ENCODE data around the gene CHPT1. TPM values are rescaled to one million over a fixed set of nuclear protein-coding genes. Genes with fewer than 3 reads are reported as not detected.

Gene CHPT1
- total and polyA plus RNA-seq, 9 of the 15 experiments (the other 6 are each of a cell fraction or from before 2014, with no cell fraction given): 15.3 to 210 (median 91.9) TPM

- TF ChIP-seq, protein P1, sequence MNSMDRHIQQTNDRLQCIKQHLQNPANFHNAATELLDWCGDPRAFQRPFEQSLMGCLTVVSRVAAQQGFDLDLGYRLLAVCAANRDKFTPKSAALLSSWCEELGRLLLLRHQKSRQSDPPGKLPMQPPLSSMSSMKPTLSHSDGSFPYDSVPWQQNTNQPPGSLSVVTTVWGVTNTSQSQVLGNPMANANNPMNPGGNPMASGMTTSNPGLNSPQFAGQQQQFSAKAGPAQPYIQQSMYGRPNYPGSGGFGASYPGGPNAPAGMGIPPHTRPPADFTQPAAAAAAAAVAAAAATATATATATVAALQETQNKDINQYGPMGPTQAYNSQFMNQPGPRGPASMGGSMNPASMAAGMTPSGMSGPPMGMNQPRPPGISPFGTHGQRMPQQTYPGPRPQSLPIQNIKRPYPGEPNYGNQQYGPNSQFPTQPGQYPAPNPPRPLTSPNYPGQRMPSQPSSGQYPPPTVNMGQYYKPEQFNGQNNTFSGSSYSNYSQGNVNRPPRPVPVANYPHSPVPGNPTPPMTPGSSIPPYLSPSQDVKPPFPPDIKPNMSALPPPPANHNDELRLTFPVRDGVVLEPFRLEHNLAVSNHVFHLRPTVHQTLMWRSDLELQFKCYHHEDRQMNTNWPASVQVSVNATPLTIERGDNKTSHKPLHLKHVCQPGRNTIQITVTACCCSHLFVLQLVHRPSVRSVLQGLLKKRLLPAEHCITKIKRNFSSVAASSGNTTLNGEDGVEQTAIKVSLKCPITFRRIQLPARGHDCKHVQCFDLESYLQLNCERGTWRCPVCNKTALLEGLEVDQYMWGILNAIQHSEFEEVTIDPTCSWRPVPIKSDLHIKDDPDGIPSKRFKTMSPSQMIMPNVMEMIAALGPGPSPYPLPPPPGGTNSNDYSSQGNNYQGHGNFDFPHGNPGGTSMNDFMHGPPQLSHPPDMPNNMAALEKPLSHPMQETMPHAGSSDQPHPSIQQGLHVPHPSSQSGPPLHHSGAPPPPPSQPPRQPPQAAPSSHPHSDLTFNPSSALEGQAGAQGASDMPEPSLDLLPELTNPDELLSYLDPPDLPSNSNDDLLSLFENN (IDR thresholded peaks at IDR 0.05; ENCODE audit: low read depth in 2 of 2, low read length in 2 of 2): no peak
- TF ChIP-seq THAP7 (CRISPR knock-in tag; IDR thresholded peaks at IDR 0.05) (no peak), ZBED1 (IDR thresholded peaks at IDR 0.05) (no peak), RAD51 (IDR thresholded peaks at IDR 0.05; ENCODE audit: borderline replicate concordance, low read depth) (no peak), BRCA1 (IDR thresholded peaks at IDR 0.05) (no peak), BRCA1 (CRISPR knock-in tag; IDR thresholded peaks at IDR 0.05) (no peak), ELF1 (tag; IDR thresholded peaks at IDR 0.05) (no peak), ZNF444 (CRISPR knock-in tag; IDR thresholded peaks at IDR 0.05) (no peak), SNIP1 (IDR thresholded peaks at IDR 0.05; ENCODE audit: low read depth) (no peak), FOS (IDR thresholded peaks at IDR 0.05; ENCODE audit: extremely low read depth, insufficient read length) (no peak), PML (IDR thresholded peaks at IDR 0.05; ENCODE audit: low read length) (no peak), ESRRA (IDR thresholded peaks at IDR 0.05; ENCODE audit: borderline replicate concordance, low read depth) (peak; percentile 71), ZKSCAN1 (IDR thresholded peaks at IDR 0.05; ENCODE audit: low read depth, low read length) (no peak), RHOXF2B (CRISPR knock-in tag; conservative IDR thresholded peaks at IDR 0.05) (no peak), ARID2 (IDR thresholded peaks at IDR 0.05) (no peak), XRCC4 (IDR thresholded peaks at IDR 0.05; ENCODE audit: extremely low read depth, insufficient read depth, insufficient read length) (no peak), SREBF2 (CRISPR knock-in tag; IDR thresholded peaks at IDR 0.05) (no peak), NR2C2 (CRISPR knock-in tag; IDR thresholded peaks at IDR 0.05) (no peak; the same call in 1 of the 2 replicates), NR2C2 (tag; IDR thresholded peaks at IDR 0.05) (no peak), CBX3 (IDR thresholded peaks at IDR 0.05; ENCODE audit: borderline replicate concordance in 1 of 2, low read length in 2 of 2) (no peak)
- TF ChIP-seq, protein P2, sequence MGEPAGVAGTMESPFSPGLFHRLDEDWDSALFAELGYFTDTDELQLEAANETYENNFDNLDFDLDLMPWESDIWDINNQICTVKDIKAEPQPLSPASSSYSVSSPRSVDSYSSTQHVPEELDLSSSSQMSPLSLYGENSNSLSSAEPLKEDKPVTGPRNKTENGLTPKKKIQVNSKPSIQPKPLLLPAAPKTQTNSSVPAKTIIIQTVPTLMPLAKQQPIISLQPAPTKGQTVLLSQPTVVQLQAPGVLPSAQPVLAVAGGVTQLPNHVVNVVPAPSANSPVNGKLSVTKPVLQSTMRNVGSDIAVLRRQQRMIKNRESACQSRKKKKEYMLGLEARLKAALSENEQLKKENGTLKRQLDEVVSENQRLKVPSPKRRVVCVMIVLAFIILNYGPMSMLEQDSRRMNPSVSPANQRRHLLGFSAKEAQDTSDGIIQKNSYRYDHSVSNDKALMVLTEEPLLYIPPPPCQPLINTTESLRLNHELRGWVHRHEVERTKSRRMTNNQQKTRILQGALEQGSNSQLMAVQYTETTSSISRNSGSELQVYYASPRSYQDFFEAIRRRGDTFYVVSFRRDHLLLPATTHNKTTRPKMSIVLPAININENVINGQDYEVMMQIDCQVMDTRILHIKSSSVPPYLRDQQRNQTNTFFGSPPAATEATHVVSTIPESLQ (CRISPR knock-in tag; IDR thresholded peaks at IDR 0.05): no peak
- TF ChIP-seq, protein P3, sequence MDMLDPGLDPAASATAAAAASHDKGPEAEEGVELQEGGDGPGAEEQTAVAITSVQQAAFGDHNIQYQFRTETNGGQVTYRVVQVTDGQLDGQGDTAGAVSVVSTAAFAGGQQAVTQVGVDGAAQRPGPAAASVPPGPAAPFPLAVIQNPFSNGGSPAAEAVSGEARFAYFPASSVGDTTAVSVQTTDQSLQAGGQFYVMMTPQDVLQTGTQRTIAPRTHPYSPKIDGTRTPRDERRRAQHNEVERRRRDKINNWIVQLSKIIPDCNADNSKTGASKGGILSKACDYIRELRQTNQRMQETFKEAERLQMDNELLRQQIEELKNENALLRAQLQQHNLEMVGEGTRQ (CRISPR knock-in tag; IDR thresholded peaks at IDR 0.05): no peak
Measured at GRCh38 chr12:101697930-101698799, 725 bp downstream of the CHPT1 start (continued).

Data from K562 (cell line).